GM19035 (cell line): ENCODE measurements around the gene ETV5.

Experiments used
- ATAC-seq: cut with Tn5 transposase; IDR thresholded peaks from one replicate; pipeline ENCODE4 v1.9.1; 2021; ENCODE audit not compliant: unreplicated experiment

Gene ETV5

GRCh38 chr3:186097317-186097662 lies 11.6 kb downstream of the ETV5 start:
- no peak for ATAC-seq

- ATAC-seq: no peak
These were observed 12.6 kb downstream of the ETV5 start for GRCh38 chr3:186096290-186096689.

GRCh38 chr3:186095561-186096081 lies 13.3 kb downstream of the ETV5 start:
- ATAC-seq: no peak

DNA sequence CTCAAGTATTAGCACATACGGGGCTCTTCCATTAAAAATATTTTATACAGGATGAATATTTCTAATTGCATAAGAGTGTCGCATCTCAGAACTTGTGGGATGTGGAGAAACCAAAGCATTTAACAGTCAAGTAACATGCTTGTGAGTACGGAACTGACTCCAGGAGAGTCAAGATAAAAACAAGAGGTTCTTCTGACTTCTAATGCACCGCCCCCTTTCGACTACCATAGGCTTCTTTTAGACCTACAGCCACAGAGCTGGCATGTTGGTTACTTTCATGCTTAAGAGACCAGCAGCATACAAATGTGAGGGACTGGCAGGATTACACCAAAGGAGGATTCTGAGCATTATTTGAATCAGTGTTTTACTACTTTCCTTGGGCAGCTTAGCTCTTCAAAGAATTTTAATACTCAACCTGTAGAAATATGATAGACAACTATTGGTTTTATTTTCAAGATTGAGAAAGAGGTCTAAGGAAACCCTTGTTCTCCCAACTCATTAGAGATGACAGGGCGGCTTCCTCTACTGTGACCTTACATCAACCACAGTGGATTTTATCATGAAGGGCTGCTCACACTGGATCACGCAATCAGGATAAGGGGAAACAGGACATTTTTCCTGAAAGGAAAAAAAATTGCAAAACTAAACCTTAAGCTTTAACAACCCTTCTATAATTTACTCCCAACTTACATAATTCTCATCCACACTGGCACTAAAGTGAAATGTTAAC lies 14.0 kb downstream of the ETV5 start:
- no peak for ATAC-seq

DNA sequence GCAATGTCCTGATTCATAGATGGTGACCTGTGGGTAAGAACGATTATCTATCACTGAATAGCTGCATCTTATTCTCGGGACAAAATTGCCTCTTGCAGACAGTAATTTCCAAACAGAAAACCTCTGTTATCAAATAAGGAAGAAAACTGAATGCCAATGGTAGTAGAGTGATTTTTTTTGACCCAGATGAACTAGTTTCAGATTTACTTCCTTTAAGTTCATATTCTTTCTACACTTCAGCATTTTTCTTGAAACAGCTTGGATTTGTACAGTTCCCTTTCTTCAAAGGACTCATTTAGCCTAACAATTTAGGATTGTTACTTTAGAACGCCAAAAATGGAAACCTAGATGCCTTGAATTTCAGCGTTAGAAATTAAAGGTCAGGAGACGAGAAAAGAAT lies 14.6 kb downstream of the ETV5 start:
- ATAC-seq: no peak

DNA sequence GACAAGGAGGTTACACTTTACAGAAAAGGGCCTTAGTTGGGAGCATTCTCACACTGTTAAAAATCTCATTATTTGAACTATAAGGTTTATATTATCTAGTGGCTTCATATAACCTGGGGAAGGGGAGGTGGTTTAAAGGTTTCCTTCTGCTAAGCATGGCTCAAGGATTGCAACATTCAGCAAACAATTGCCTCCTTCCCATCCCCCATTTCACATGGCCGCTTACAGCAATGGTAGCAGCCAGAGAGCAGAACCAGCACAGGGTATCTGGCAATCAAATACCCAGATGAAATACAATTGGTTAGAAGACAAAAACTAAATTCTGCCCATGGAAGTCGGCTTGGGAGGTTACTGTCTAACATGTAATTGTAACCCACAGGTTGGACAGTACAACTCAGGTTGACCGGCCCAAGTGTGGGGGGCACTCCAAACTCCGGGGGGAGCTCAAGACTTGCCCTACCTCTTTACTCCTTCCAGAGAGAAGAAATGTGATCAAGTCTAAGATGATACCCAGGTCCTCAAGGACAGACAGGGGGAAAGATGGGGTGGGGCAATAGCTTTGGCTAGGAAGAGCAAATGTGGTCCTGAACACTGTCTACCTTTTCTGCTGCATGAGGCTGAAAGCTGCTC lies 15.5 kb downstream of the ETV5 start:
- no peak for ATAC-seq

- ATAC-seq: no peak
These were observed 16.4 kb downstream of the ETV5 start for GRCh38 chr3:186092360-186093070.

DNA sequence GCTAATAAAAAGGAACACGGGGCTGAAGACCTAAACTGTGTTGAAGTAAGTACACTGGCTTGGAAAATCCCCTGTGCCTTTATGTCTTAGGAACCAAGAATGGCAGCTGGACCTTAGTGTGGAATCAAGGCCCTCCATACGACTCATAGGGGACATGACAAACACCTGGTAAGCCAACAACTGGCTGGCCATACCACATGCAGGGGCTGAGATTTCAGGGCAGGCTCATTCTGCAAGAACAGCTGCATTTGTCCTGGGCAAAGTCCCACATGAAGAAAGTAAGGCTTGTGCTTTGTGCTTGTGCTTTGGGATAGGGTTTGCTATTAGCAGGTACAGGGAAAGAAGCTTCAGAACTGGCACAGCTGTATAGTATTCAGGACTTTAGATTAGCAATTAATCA lies 18.0 kb downstream of the ETV5 start:
- ATAC-seq: no peak

- ATAC-seq: no peak
These were observed 20.6 kb downstream of the ETV5 start for GRCh38 chr3:186088335-186088734.

DNA sequence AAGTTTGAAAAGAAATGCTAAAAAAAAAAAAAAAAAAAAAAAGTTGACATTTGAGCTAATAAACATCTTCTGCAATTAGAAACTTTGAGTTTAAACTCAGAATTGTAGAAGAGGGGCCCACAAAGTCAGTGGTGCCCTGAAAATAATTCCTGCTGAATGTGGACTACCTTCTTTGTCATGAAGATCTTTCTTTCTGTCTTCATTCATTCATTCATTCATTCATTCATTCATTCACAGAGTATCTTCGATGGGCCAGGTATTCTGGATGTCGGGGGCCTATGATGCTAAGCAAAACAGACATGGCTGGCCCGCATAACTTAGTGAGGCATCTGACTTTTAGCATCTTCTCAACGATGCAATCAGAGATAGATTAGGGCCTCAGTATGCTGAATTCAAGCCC lies 24.6 kb downstream of the ETV5 start:
- ATAC-seq: no peak

- no peak for ATAC-seq
These were observed 25.1 kb downstream of the ETV5 start for GRCh38 chr3:186083746-186084145.

DNA sequence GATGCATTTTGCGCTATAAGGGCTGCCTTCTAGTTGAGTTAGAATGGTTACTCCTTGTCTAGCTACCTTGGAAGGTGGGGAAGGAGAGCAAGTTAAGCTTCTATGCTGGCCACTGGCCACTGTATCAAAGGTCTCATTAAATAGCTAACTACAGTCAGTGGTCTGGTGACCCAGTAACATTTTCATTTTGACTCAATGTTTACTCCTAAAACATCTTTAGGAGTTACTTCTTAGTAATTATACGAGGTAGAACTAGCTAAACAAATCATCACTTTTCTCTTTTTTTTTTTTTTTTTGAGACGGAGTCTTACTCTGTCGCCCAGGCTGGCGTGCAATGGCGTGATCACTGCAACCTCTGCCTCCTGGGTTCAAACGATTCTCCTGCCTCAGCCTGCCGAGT lies 26.7 kb downstream of the ETV5 start:
- ATAC-seq: no peak

DNA sequence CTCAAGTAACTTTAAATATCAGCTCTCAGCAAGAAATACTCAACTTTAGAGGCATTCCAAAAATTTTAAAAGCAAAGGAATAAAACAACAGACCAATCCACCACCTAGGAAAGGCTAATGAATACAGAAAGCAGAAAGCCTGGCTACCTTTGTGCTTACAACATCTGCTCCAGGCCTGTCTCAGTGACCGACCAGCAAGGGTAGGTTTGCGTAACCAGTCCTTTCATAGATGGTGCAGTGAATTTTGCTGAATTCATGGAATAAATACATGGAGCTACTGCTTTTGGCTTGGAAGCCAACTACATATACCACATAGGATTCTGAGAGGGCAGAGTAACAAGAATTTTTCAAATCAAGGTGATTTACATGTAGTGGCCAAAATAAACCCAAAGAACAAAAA lies 27.2 kb downstream of the ETV5 start:
- ATAC-seq: no peak

- ATAC-seq: no peak
These were observed 27.9 kb downstream of the ETV5 start for GRCh38 chr3:186080849-186081438.

- no peak for ATAC-seq
These were observed 29.0 kb downstream of the ETV5 start for GRCh38 chr3:186079925-186080324.

DNA sequence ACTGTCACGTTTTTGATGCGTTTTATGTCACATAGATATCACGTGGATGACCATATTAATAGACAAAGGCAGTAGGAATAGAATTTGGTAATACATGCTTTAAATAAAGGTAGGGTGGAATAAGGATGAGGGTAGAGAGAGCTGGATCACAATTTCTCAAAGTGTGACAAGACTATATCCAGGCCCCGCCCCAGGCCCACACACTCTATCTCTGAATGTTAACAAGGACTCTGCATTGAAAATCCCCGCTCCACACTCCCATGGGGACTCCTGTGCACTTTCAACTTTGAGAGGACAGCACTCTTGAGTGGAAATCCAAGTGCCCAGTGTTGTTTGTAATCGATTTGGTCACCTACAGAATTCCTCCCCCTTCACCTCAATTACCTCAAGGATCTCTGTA lies 31.4 kb downstream of the ETV5 start:
- ATAC-seq: no peak

GRCh38 chr3:186075931-186076567 lies 32.8 kb downstream of the ETV5 start:
- no peak for ATAC-seq

GRCh38 chr3:186075489-186075888 lies 33.4 kb downstream of the ETV5 start:
- ATAC-seq: no peak

- no peak for ATAC-seq
These were observed 35.2 kb downstream of the ETV5 start for GRCh38 chr3:186073641-186074040.

GRCh38 chr3:186070996-186071395 lies 37.9 kb downstream of the ETV5 start:
- ATAC-seq: no peak

- ATAC-seq: no peak
These were observed 38.3 kb downstream of the ETV5 start for GRCh38 chr3:186070550-186070949.
